ENCODE data around the gene ATL1. TPM values are rescaled to one million over a fixed set of nuclear protein-coding genes. Genes with fewer than 3 reads are reported as not detected.
A peak's percentile ranks its signal among the peaks of the same experiment; 100 is the strongest.

The ATL1 gene
- total RNA-seq, 1 donor = 6.9 TPM

- DNase-seq (ENCODE audit: low read depth) = peak; percentile 22
- peak overlapping the region; percentile 84 for H3K4me3 ChIP-seq (ENCODE audit: low read depth, low read length)
- TF ChIP-seq CTCF (IDR thresholded peaks at IDR 0.05; ENCODE audit: insufficient read depth, low read depth, low read length) = no peak
Measured at GRCh38 chr14:50530794-50531365, 29.1 kb upstream of the ATL1 start.

GRCh38 chr14:50531595-50532501, 28.1 kb upstream of the ATL1 start:
- peak; percentile 53 for DNase-seq (ENCODE audit: low read depth)
- no peak for TF ChIP-seq CTCF (IDR thresholded peaks at IDR 0.05; ENCODE audit: insufficient read depth, low read depth, low read length)

GRCh38 chr14:50532502-50533240, 27.3 kb upstream of the ATL1 start, which contains the start of gene MAP4K5:
Gene MAP4K5, minus strand, starts transcription at chr14:50532569. Its CDS starts 520 bp downstream, at chr14:50532049.
- DNase-seq (ENCODE audit: low read depth) = peak; percentile 91
- H3K4me3 ChIP-seq (ENCODE audit: low read depth, low read length) = peak within 1 kb of the TSS; percentile 84
- TF ChIP-seq CTCF (IDR thresholded peaks at IDR 0.05; ENCODE audit: insufficient read depth, low read depth, low read length) = peak; percentile 91

More at GRCh38 chr14:50531595-50532501, 28.1 kb upstream of the ATL1 start:
- peak overlapping the region; percentile 84 for H3K4me3 ChIP-seq (ENCODE audit: low read depth, low read length)

GRCh38 chr14:50533241-50533705, 26.7 kb upstream of the ATL1 start:
- no peak overlapping the region for H3K4me3 ChIP-seq (ENCODE audit: low read depth, low read length)
- DNase-seq (ENCODE audit: low read depth) = peak; percentile 31
- no peak for TF ChIP-seq CTCF (IDR thresholded peaks at IDR 0.05; ENCODE audit: insufficient read depth, low read depth, low read length)

GRCh38 chr14:50533806-50534205, 26.1 kb upstream of the ATL1 start:
- TF ChIP-seq CTCF (IDR thresholded peaks at IDR 0.05; ENCODE audit: insufficient read depth, low read depth, low read length) = no peak
- DNase-seq (ENCODE audit: low read depth) = no peak
- H3K4me3 ChIP-seq (ENCODE audit: low read depth, low read length) = no peak overlapping the region

- DNase-seq (ENCODE audit: low read depth) = no peak
- no peak for TF ChIP-seq CTCF (IDR thresholded peaks at IDR 0.05; ENCODE audit: insufficient read depth, low read depth, low read length)
- H3K4me3 ChIP-seq (ENCODE audit: low read depth, low read length) = no peak overlapping the region
Measured at GRCh38 chr14:50534416-50534815, 25.5 kb upstream of the ATL1 start.
